ENCODE measurements around the gene AKAP7.
"Not testable (repeated sequence)": the region's sequence is repeated elsewhere in the genome, so short reads cannot be mapped to it uniquely, and the experiment has no call there.

AKAP7 gene

DNA sequence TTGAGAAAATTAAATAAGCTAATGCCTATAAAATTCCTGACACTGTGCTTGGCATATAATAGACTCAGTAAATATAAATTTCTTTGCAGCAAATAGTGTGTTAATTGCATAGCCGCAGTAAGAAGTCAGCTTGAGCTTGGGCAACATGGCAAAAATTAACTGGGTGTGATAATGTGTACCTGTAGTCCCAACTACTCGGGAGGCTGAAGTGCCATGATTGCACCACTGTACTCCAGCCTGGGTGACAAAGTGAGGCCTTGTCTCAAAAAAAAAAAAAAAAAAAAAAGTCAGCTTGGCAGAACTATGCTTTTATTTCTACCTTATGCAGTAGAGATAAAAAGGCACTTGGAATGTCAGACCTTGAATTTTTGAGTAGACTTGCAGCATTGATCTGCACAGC is 121.8 kb downstream of the AKAP7 start:
- no peak for DNase-seq

DNA sequence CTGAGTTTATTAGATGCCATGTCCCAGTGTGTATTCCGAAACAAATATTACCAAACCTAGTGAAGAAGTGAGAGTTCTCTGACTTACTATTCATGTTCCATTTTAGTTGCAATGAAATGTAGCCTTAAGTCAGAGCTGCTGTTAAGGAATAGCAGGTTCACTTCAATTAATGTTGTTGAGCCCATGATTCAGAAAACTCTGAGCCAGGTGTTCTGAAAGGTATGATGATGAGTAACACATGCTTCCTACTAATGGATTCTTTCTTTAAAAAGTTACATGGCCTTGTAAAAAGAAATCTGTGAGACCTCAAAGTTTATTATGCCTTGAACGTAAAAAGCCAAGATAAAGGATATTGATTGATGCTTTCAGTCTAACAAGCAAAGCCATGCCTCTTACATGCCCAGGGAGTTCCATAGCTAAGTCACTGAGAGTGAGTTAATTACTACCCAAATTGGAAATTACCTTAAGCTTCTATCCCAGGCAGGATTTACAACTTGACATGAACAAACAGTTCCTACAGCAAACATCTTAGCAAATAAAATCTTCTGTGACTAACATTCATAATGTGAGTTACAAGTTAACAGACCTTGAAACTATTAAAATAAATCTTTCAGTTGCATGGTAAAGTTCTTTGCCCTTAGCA is 122.9 kb downstream of the AKAP7 start:
- DNase-seq, result no peak

DNA sequence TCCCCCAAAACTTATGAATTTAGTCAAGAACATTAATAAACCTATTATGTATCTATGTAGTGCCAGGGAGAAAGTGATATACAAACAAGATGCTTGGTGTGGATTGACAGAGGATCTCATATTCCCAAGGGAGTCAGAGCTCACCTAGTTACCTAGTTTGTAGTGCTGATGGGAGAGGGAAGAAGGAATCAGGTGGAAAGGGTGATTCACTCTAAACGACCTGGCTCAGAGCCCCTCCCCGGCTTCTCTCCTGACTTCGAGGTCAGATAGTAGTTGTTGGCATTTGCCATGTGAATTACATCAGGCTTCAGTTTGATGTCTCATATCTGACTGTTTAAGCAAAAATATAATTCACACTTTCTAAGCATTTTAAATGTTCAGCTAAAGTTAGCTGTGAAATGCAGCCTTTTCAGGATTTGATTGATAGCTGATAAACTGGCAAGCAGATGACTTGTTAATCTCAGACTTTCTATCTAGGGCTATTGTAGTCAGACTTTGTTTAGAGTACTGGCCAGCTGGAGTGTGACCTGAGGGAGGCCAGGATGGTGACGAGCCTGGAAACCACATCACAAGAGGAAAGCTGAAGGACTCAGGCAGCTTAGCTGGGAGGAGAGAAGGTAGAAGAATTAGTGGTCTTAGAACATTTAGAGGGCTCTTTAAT is 123.7 kb downstream of the AKAP7 start:
- no peak for DNase-seq

DNA sequence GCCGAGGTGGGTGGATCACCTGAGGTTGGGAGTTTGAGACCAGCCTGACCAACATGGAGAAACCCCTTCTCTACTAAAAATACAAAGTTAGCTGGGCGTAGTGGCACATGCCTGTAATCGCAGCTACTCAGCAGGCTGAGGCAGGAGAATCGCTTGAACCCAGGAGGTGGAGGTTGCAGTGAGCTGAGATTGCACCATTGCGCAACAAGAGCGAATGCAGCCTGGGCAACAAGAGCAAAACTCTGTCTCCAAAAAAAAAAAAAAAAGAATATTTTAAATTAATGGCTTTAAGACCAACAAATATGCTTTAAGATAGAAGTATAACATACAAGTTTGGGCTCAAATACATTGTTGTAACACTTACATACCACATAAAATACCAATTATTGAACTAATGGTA is 125.7 kb downstream of the AKAP7 start:
- not testable (repeated sequence) for DNase-seq

DNA sequence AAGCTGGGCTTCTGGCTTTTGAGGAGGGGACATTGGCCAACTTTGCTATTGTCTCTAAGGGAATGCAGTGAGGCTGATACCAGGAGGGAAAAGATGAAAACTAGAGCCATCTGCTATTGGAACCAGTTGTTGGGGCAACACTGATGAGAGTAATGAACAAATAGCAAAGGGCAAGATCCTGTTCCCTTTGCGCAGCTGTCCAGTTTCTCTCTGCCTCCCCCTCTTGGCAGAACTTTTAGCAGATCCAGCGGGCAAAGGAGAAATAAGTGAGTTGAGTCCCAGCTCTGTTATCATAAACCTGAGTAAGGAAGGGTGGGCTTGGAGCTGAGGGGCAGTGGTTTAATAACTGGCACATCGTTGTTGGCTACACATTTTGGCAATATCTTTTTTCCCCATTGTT is 126.8 kb downstream of the AKAP7 start:
- DNase-seq, result no peak

DNA sequence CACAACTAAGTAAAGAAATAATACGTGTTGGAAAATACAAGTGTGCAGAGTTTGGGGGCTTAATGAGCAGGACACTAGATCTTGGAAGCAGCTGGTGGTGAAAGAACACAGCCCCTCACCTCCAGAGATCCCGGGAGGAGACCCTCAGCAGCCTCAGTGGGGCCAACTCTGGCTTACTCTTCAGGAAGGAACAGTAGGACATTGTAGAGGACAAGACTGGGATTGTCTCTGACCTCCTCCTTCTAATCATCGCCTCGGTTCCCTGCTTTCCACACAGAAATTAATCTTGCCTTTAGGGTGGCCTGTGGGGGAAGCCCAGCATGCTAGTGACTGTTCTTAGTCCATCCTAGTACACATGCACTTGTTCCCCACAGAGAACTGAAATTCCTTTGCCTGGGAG is 130.7 kb downstream of the AKAP7 start:
- no peak for DNase-seq

DNA sequence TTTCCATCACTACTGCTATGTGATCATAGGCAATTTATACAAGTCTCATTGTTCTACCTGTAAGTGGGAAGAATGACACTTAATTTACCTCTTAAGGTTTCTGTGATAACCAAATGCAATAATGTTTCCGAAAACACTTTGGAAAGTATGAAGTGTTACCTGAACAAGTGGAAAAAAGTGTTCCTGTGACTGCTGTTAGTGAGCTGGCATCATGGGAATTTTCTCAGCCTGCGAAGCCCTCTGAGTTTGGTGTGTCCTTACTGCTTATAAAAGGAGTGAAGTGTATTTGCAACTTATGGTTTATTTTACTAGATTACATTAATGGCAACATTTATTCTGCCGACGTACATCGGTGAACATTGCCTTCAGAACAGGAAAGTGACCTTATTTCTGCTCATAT is 133.0 kb downstream of the AKAP7 start:
- no peak for DNase-seq

DNA sequence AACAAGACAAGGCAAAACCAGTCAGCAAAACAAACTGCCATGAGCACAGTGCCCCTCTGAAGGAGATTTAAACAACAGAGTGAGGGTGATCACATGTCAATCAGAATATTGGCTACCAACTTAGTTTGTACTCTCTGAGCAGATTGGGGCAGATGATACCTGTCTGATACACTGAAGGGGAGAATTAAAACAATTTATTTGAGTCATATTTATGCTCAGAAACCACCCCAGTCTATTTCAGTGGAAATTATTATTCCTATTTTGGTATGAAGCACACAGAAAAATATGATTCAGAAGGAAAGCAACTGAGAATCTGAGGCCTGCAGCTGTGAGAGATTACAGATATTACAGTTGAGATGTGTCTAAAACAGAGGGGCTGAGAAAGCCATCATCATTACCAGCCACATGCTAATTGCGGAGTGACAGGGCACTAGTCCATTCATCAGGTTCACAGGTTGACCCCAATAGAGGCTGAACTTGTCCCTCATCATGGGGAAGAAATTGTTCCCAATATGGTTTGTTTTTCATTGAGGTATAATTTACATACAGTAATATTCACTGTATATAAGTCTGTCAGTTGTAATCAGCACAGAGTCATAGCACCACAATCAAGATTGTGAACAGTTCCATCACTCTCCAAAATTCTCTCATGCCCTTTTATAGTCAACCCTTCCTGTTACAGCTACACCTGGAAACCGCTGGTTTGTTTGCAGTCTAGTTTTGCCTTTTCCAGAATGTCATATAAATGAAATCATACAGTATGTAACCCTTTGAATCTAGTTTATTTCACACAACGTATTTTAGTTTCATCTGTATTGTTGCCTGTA is 134.5 kb downstream of the AKAP7 start:
- DNase-seq, result no peak

DNA sequence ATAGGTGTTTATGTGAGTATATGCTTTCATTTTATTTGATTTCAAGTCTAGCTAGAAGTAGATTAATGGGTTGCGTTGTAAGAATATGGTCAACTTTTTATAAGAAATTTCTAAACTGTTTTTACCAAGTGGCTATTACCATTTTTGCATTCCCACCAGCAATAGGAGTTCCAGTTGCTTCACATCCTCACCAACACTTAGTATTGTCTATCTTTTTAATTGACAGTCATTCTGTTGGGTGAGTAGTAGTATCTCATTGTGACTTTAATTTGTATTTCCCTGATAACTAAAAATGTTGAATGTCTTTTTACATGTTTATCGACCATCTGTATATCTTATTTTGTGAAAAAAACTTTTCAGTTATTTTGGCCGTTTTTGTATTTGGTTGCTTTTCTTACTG is 135.3 kb downstream of the AKAP7 start:
- DNase-seq, result no peak

DNA sequence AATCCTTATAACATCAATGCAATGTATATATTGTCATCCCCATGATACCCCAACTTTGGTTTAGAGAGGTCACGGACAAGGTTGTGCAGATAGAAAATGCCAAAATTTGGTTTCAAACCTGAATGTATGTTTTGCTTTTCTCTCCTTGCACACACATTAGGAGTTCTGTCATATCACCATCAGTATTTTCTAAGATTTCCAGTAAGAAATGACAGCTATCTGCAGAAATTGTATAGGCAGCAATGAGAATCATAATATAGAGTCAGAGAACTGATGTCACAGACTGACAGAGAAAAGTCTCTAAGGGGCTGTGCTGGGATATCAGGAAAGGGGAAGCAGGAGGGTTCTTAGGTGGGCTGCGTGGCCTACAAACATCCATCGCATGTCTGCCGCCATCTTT is 140.0 kb downstream of the AKAP7 start:
- no peak for DNase-seq

DNA sequence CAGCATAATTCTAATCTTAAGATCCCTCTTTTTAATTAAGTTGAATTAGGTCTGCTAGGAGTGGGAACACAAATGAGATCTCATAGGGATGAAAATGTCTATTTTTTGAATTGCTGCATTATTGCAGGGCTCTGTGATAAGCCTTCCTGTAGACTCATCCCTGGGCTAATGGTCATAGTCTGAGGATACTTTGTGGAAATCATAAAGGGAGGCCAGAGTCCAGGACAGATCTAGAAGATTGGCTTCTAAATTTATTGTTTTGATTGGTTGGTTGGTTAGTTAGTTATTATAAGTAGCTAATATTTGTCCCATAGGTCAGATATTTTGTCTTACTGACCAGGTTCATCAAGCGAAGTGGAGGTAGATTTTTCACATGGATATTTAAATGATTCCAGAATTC is 142.3 kb downstream of the AKAP7 start:
- no peak for DNase-seq

DNA sequence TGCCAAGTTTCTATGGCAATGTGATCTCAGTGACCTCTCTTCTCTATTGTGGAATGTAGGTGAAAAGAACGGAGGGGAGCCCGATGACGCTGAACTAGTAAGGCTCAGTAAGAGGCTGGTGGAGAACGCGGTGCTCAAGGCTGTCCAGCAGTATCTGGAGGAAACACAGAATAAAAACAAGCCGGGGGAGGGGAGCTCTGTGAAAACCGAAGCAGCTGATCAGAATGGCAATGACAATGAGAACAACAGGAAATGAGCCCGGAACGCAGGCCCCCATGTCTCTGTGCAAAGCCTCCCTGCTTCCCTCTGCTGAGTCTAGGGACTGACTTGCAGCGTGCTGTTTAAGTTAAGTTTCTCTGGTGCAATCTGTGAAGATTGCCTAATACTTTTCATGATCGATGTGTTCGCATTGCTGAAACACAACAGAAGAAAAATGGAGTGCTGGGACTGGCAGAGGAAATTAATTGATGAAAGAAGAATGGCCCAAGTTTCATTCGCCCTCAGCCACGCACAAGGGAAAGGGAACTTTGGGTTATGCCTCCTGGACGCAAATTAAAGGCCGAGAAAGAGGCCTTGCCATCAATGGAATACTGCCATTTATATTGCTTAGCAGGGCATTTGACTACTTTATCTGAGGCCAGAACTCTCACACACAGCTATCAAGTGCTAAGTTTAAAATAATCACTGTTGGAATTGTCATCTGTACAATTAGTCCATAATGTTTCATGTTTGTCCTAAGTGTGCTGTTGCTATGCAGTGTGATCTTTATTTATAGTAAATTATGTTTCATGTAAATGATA is 146.4 kb downstream of the AKAP7 start:
- DNase-seq, result no peak

DNA sequence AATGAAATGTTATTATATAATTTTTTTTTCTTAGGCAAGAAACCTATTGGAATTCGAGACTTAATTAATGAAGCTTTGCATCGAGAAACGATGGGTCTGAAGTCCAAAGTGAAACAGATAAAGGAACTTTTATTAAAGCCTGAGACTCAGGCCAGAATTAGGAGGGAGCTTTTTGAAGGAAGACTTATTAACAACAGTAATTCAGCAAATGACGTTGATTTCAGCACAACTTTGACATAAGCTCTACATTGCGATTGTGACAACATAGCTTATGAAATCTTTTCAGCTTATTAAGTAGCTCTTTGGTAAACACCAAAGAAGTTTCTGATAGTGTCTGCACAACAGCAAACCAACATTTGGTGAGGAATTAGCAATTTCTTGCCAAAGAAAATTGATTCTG is 147.1 kb downstream of the AKAP7 start:
- no peak for DNase-seq

DNA sequence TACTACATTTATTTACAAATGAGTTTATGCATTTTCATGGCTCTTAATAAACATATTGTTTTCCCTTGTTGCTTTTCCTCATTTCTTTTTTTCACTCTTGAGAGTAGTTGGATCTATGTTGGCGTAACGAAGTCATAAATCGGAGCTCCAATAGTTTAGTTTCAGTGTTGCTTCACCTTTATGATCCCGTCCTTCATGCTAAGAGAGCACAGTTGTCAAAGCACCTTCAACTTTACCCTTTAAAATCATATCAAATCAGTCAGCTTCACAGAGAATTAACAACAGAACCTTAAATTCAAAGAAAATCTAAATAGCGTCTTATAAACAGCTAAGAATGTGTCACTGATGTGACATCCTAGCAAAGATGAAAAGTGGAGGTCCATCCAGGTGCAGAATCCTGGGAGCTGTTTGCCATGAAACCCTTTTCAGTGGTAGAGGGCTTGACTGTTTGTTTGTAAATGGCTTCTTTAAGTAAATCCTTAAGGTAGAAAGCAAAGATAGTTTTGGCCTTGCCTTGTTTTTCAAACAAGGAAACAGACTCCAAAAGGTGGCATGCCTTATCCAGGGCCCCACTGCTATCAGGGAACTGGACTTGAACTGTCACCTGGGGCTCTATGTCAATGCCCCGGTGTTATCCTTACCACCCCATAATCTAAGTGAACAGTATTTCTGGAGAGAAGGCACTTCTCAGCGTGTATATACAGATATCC is 148.4 kb downstream of the AKAP7 start:
- DNase-seq, result no peak

DNA sequence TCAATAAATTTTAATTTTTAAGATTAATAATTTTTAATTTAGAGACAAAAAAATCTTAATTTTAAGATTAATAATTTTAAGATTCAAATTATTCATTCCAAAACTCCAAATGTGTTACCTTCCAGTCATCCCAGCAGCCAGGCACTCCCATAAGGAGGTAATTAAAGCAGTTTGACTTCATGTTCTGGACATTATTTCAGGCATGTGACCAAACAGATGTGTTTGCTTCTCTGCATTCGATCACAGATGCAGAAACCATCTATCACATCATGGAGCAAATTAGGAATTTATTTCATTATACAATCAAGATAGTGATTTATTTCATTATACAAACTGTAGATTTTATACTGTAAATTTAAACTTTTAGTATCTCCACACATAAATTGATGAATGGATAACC is 150.3 kb downstream of the AKAP7 start:
- no peak for DNase-seq

DNA sequence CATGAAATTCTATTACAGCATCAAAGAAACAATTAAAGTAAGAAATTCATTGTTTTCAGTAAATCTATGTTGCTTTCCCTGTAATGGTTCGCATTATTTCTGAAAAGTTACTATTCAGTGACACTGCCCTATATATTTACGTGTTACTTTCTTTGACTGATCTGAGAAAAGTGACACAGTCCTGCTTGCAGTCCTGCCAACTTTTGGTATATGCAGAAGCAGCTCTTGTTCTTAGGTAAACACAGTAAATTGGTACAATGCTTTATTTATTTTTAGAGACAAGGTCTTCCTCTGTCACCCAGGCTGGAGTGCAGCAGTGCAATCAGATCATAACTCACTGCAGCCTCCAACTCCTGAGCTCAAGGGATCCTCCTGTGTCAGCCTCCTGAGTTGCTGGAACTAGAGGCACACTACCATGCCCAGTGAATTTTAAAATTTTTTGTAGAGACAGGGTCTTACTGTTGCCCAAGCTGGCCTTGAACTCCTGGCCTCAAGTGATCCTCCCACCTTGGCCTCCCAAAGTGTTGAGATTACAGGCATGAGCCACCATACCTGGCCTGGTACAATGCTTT is 151.3 kb downstream of the AKAP7 start:
- DNase-seq, result no peak

DNA sequence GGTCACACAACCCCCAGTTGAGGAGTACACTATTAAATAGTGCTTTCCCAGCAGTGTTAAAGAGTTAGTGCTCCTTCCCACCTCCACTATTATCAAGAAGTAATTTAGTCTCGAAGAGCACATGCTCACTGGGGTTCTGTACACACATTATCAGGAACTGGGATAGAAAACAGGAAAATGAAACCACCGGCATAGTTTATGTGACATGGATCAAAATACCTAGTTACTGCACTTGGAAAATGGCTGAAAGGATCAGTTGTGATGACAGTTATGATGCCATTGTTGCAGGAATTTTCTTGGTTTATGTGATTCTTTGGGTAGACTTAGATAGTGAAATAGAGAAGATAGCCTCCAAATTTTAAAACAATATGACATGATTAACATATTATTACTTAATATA is 152.9 kb downstream of the AKAP7 start:
- no peak for DNase-seq

DNA sequence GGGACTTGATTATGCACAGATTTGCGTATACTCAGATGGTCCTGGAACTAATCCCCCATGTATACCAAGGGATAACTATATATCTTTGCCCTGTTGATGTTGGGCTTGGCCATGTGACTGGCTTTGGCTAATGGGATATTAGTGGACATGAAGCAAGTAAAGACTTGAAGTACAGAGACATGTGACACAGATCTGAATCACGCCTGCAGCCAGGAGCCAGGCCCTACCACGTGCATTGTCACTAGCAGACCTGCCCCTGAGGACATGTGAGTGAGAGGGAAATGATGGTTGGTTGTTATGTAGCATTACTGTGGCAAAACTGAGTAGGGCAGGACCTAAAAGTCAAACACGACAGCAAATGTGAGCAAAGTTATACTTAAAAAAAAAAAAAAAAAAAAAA is 155.7 kb downstream of the AKAP7 start:
- DNase-seq, result no peak

DNA sequence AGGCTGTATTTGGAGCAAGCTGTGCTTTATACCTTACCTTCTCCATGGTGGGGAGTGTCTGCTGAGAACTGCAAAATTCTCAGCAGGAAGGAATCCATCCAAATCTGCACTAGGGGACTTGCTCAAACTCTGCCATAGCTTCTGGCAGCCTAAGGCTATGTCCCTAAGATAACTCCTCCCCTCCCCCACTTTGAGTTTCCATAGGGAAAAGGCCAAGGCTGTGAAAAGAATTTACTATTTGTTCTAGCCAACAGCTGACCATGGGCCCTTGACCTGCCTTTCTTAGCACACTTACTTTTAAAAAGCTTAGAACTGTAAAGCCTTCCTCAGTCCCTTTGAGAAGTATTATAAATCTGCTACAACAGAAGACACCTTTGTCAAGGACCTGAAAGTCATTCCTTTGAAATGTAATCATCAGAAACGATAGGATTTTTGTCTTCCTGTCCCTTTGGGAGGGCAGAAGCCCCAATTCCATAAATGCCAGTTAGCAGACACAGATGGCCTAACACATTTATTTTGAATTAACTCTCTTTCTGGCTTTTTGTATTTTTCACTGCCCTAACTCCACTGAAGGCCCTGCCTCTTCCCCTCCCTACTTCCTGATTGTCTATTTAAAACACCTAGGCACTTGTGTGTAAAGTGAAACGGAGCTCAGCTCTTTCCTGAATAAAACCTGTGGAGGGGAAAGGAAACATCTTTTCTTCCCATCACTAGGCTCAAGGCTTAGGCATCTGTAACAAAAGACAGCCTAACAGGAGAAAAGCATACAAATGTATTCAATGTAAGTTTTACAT is 157.1 kb downstream of the AKAP7 start:
- no peak for DNase-seq

DNA sequence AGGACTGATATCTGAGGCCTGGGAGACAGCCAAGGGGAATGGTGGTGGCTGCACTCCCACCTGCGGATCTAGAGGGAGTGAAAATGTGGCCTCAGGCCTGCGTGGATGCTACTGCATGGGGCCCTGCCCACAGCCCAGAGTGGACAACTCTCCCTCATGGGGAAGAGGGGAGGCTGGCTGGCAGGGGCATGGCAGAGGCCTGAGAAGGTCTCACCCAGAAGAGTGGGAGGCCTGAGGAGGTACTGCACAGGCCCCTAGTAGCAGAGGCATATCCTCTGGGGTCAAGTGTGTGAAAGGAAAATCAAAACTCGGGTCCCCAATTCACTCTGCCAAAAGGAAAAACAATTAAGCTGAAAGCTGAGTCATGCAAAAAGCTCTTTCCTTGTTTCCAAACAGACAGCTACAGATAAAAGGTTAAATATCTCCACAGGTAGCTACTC is 158.2 kb downstream of the AKAP7 start:
- DNase-seq, result no peak

DNA sequence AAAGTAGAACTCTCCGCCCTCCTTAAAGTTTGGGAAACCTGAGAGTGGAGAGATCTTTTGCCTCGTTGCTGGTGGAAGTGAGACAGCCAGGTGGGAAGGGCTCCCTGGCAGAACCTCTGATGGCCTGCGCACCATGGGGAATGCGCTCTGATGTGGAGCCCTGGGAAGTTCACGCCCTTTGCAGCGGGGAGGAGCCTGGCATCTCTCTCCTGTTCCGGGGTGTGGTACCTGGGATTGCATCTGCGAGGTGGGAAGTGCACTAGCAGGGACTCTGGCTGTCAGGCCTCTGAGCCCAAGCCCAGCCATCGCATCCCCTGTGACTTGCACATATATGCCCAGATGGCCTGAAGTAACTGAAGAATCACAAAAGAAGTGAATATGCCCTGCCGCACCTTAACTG is 159.8 kb downstream of the AKAP7 start:
- DNase-seq, result no peak

Measured in fibroblast of skin of abdomen (primary cell).